ENCODE data around the gene CCDC146.

Gene CCDC146

DNA sequence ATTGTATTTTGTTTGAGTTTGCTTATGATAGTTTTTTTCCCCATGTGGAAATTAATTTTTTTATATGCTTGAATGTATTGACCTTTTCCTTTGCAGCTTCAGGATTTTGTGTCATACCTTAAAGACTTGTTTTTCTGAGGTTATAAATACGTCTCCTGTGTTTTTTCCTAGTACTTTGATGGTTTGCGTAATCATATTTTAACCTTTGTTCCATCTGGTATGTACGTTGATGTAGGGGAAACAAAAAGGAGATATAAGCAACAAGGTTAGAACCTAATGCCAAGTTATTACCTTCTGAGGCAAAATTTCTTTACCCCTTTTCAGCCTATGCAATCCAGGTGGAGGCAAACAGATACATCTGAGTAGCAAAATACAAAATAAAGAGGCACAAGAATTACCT, 59.3 kb downstream of the CCDC146 start:
- Histone ChIP-seq H3K27me3 (replicated peaks; ENCODE audit: control insufficient read depth, insufficient read depth, low read length) (no peaks in the 10 kb centered on the region), H3K36me3 (ENCODE audit: control insufficient read depth, insufficient read depth, low read length) (no peaks in the 10 kb centered on the region), H3K4me3 (replicated peaks; ENCODE audit: low read depth, low read length) (no peak overlapping the region)
- TF ChIP-seq CTCF (IDR thresholded peaks at IDR 0.05; ENCODE audit: insufficient read depth, low read length, poor library complexity, severe bottlenecking): no peak
- no peak for DNase-seq (ENCODE audit: extremely low read depth, insufficient read length)

DNA sequence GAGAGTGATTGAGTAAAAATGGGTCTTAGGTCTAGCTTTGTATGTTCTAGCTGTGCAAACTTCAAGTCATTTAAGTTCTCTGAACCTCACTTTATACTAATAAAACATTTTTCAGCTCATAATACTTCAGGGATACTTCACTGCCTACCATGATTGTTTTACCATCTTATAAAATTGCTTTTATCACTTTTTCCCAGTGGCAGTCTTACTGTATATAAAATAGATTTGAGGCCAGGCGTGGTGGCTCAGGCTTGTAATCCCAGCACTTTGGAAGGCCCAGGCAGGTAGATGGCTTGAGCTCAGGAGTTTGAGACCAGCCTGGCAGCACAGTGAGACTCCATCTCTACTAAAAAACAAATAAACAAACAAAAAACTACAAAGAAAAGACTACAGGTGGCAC, 59.8 kb downstream of the CCDC146 start:
- TF ChIP-seq CTCF (IDR thresholded peaks at IDR 0.05; ENCODE audit: insufficient read depth, low read length, poor library complexity, severe bottlenecking): no peak
- Histone ChIP-seq H3K4me3 (replicated peaks; ENCODE audit: low read depth, low read length) (no peak overlapping the region), H3K36me3 (ENCODE audit: control insufficient read depth, insufficient read depth, low read length) (no peaks in the 10 kb centered on the region), H3K27me3 (replicated peaks; ENCODE audit: control insufficient read depth, insufficient read depth, low read length) (no peaks in the 10 kb centered on the region)
- DNase-seq (ENCODE audit: extremely low read depth, insufficient read length): no peak

GRCh38 chr7:77184463-77184862, 62.0 kb downstream of the CCDC146 start:
- Histone ChIP-seq H3K36me3 (ENCODE audit: control insufficient read depth, insufficient read depth, low read length) (no peaks in the 10 kb centered on the region), H3K27me3 (replicated peaks; ENCODE audit: control insufficient read depth, insufficient read depth, low read length) (no peaks in the 10 kb centered on the region), H3K4me3 (replicated peaks; ENCODE audit: low read depth, low read length) (no peak overlapping the region)
- DNase-seq (ENCODE audit: extremely low read depth, insufficient read length): no peak
- no peak for TF ChIP-seq CTCF (IDR thresholded peaks at IDR 0.05; ENCODE audit: insufficient read depth, low read length, poor library complexity, severe bottlenecking)

DNA sequence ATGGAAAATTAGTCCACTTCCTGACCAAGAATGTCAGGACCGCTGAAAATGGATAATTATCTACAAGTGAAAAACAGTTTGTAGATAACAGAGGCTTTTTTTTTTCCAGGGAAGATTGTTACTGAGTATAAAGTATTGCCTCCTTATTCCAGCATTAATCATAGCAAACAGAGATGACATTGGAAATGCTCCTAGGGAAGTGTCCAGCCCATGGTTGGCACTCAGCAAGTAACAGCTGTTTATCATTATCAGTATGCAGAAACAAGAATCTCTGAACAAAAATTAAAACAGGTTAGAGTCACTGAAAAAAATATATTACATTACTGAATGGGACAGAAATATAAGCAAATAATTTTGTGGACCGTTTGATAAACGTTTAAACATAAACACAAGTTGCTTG, 62.6 kb downstream of the CCDC146 start:
- TF ChIP-seq CTCF (IDR thresholded peaks at IDR 0.05; ENCODE audit: insufficient read depth, low read length, poor library complexity, severe bottlenecking): no peak
- H3K27me3 ChIP-seq (replicated peaks; ENCODE audit: control insufficient read depth, insufficient read depth, low read length): no peaks in the 10 kb centered on the region
- no peak for DNase-seq (ENCODE audit: extremely low read depth, insufficient read length)
- no peaks in the 10 kb centered on the region for H3K36me3 ChIP-seq (ENCODE audit: control insufficient read depth, insufficient read depth, low read length)
- H3K4me3 ChIP-seq (replicated peaks; ENCODE audit: low read depth, low read length): no peak overlapping the region

DNA sequence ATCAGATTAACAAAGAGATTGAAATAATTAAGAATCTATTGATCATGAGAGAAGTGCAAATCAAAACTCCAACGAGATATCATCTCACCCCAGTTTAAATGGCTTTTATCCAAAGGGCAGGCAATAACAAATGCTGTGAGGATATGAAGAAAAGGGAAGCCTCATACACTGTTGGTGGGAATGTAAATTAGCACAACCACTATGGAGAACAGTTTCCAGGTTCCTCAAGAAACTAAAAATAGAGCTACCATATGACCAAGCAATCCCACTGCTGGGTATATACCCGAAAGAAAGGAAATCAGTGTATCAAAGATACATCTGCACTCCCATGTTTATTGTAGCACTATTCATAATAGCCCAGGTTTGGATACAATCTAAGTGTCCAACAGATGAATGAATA, 63.5 kb downstream of the CCDC146 start:
- H3K4me3 ChIP-seq (replicated peaks; ENCODE audit: low read depth, low read length): no peak overlapping the region
- H3K27me3 ChIP-seq (replicated peaks; ENCODE audit: control insufficient read depth, insufficient read depth, low read length): no peaks in the 10 kb centered on the region
- no peaks in the 10 kb centered on the region for H3K36me3 ChIP-seq (ENCODE audit: control insufficient read depth, insufficient read depth, low read length)
- TF ChIP-seq CTCF (IDR thresholded peaks at IDR 0.05; ENCODE audit: insufficient read depth, low read length, poor library complexity, severe bottlenecking): no peak
- no peak for DNase-seq (ENCODE audit: extremely low read depth, insufficient read length)

DNA sequence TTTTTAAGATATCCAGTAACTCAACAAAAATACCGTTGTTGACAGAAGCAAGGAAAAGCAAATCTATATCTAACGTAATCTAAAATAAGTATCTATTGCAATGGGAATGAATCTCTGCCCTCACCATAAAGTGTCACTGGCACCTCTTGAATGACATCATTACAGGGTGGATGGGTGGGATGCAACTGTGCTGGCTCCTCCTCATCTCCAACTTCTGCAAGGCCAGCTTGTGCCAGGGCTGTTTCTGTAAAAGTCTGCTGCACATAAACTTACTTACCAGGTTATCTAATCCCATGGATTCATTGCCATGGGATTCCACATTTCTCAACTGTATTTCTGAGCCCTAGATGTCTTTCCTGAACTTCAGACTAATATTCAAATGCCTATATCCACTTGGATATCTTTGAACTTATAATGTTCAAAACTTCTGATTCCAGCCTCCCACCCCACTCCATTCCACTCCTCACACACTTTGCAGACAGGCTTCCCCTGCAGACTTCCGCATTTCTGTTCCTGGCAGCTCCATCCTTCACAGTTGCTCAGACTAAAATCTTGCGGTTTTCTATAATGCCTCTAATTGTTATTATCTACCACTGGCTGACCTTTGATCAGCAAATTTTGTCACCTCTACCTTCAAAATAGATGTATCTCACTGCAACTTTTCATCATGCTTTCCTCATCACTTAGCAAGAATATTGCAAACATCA, 66.5 kb downstream of the CCDC146 start:
- no peak for DNase-seq (ENCODE audit: extremely low read depth, insufficient read length)
- Histone ChIP-seq H3K27me3 (replicated peaks; ENCODE audit: control insufficient read depth, insufficient read depth, low read length) (no peaks in the 10 kb centered on the region), H3K4me3 (replicated peaks; ENCODE audit: low read depth, low read length) (no peak overlapping the region), H3K36me3 (ENCODE audit: control insufficient read depth, insufficient read depth, low read length) (no peaks in the 10 kb centered on the region)
- no peak for TF ChIP-seq CTCF (IDR thresholded peaks at IDR 0.05; ENCODE audit: insufficient read depth, low read length, poor library complexity, severe bottlenecking)

All from GM06990 (cell line).